Lower leg skin (tissue), 3 donors: ENCODE measurements around the gene OR8A1.

Experiments
- POLR2A ChIP-seq, 2 donors: fragments of 450-650 bp; IDR thresholded peaks; one replicate each; pipeline ENCODE4 v1.6.1; 2016 to 2017; ENCODE audit warnings: antibody characterized with exemption in 2 of 2, mild to moderate bottlenecking in 1 of 2, moderate library complexity in 1 of 2
- TF ChIP-seq, protein P1 (sequence below), 3 donors: fragments of 450-650 bp; IDR thresholded peaks; one replicate each; pipeline ENCODE4 v1.5.1; 2016; ENCODE audit warnings: antibody characterized with exemption in 3 of 3, mild to moderate bottlenecking in 3 of 3, moderate library complexity in 2 of 3

DNA sequence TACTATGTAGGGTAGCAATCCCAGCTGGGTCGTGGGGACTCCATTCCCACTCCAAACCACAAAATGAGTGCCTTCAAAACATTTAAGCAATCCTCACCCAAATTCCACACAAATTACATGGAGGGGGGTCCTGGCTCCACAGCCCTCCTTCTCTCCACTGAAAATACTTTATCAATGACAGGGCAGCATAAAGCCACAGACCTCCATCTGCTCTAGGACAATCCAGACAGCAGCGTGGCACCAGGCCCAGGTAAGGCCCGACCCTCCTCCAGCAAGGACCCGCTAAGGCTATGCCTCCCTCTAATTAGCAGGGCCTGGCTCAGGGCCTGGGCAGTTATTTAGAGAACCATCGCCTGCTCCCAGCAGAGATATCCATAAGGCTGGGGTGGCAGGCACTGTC is 41.3 kb downstream of the OR8A1 start, which contains the start of gene PANX3:
- TF ChIP-seq, protein P1, sequence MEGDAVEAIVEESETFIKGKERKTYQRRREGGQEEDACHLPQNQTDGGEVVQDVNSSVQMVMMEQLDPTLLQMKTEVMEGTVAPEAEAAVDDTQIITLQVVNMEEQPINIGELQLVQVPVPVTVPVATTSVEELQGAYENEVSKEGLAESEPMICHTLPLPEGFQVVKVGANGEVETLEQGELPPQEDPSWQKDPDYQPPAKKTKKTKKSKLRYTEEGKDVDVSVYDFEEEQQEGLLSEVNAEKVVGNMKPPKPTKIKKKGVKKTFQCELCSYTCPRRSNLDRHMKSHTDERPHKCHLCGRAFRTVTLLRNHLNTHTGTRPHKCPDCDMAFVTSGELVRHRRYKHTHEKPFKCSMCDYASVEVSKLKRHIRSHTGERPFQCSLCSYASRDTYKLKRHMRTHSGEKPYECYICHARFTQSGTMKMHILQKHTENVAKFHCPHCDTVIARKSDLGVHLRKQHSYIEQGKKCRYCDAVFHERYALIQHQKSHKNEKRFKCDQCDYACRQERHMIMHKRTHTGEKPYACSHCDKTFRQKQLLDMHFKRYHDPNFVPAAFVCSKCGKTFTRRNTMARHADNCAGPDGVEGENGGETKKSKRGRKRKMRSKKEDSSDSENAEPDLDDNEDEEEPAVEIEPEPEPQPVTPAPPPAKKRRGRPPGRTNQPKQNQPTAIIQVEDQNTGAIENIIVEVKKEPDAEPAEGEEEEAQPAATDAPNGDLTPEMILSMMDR (IDR thresholded peaks at IDR 0.05): no peak
- TF ChIP-seq POLR2A (IDR thresholded peaks at IDR 0.05): no peak
